Left lung (tissue), 10 donors: Measurements from ENCODE around the gene FGGY. TPM values are rescaled to one million over a fixed set of nuclear protein-coding genes. Genes with fewer than 3 reads are reported as not detected.
A peak's percentile ranks its signal among the peaks of the same experiment; 100 is the strongest.

Experiments
- ATAC-seq: fragments of 200-7000 bp; cut with Tn5 transposase; one replicate; pipeline ENCODE4 v1.9.1; 2020; ENCODE audit warnings: moderate library complexity
- DNase-seq, 4 donors: peaks; one replicate each; pipeline ENCODE4 v3.0.0-alpha.2; 2013 to 2020
- H3K27ac ChIP-seq, 2 donors: fragments of 200-600 bp; sonication (generic) in 1 of 2; one replicate each; pipeline versions ENCODE4 v1.5.0 to v1.8.0; 2020 to 2021
- H3K27me3 ChIP-seq, 2 donors: fragments of 200-600 bp; sonication (generic) in 1 of 2; one replicate each; pipeline versions ENCODE4 v1.5.0 to v1.8.0; 2020 to 2021
- H3K36me3 ChIP-seq, 2 donors: fragments of 200-600 bp; sonication (generic) in 1 of 2; one replicate each; pipeline versions ENCODE4 v1.5.0 to v1.8.0; 2020 to 2021
- H3K4me1 ChIP-seq, 2 donors: fragments of 200-600 bp; one replicate each; pipeline ENCODE4 v1.8.0; 2021
- H3K4me3 ChIP-seq, 2 donors: fragments of 200-600 bp; sonication (generic) in 1 of 2; one replicate each; pipeline versions ENCODE4 v1.5.0 to v1.8.0; 2020 to 2021; ENCODE audit warnings: mild to moderate bottlenecking in 1 of 2
- H3K9me3 ChIP-seq, 2 donors: fragments of 200-600 bp; sonication (generic) in 1 of 2; one replicate each; pipeline versions ENCODE4 v1.5.0 to v1.8.0; 2020 to 2021
- intact Hi-C, 2 donors: fragments of 100-400 bp; cut with DNase I; formaldehyde crosslinking; loops; one replicate each; pipeline versions ENCODE4 v1.11.2 to v1.14.2; 2022
- polyA plus RNA-seq, 6 donors: library from polyadenylated mRNA; unstranded; fragments of 120-200 nt; gene quantifications; one replicate each; pipeline ENCODE4 v1.2.1, GENCODE V29; 2013; ENCODE audit not compliant: insufficient read length in 6 of 6
- total RNA-seq, 2 donors: library from RNA; stranded (reverse); fragmentation: NEBNext Ultra II Directional; extraction: Animal tissue kit (Norgen Biotek cat#: 25700); gene quantifications; one replicate each; pipeline ENCODE4 v1.2.1, GENCODE V29; 2021
- TF ChIP-seq, protein P1 (sequence below), 2 donors: fragments of 200-600 bp; sonication (generic) in 1 of 2; IDR thresholded peaks; one replicate each; pipeline versions ENCODE4 v1.5.0 to v1.8.0; 2021; ENCODE audit warnings: antibody characterized with exemption in 2 of 2
- donor health status: DM: no; HTN: yes; CAD: no.
- donor health status: DM: no; HTN: no; CAD: no.

Gene FGGY
- total and polyA plus RNA-seq, 8 donors, result 13.5 to 22.7 (median 18.4) TPM

GRCh38 chr1:59671066-59671952, 374.4 kb downstream of the FGGY start:
- Histone ChIP-seq H3K36me3 (no peaks in the 10 kb centered on the region), H3K27ac (peak overlapping the region in 1 of 2 donors; percentile 51), H3K4me1 (peaks cover 18 to 61% of the 10 kb centered on the region in 2 donors), H3K9me3 (no peaks in the 10 kb centered on the region), H3K4me3 (no peak overlapping the region), H3K27me3 (no peaks in the 10 kb centered on the region)
- ATAC-seq, result no peak
- TF ChIP-seq, protein P1, sequence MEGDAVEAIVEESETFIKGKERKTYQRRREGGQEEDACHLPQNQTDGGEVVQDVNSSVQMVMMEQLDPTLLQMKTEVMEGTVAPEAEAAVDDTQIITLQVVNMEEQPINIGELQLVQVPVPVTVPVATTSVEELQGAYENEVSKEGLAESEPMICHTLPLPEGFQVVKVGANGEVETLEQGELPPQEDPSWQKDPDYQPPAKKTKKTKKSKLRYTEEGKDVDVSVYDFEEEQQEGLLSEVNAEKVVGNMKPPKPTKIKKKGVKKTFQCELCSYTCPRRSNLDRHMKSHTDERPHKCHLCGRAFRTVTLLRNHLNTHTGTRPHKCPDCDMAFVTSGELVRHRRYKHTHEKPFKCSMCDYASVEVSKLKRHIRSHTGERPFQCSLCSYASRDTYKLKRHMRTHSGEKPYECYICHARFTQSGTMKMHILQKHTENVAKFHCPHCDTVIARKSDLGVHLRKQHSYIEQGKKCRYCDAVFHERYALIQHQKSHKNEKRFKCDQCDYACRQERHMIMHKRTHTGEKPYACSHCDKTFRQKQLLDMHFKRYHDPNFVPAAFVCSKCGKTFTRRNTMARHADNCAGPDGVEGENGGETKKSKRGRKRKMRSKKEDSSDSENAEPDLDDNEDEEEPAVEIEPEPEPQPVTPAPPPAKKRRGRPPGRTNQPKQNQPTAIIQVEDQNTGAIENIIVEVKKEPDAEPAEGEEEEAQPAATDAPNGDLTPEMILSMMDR (IDR thresholded peaks at IDR 0.05), result no peak
- intact Hi-C loops, result no loop called here
- no peak for DNase-seq

DNA sequence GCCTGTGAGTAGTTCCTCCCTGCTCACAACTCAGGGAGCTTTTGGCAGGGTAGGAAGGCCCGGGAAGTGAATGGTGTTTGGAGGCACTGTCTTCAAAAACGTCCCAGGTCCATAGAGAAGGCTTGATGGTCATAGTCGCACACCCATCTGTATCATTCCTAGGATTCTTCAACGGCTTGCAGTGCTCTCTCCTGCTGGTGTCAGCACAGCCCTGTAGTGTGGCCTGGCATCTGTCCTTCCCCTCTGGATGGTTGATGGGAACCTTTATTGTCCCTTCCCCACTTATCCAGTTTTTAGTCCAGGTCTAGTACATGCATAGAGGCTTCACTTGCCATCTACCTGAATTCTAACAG, 375.0 kb downstream of the FGGY start:
- intact Hi-C loops, result no loop called here
- H3K36me3 ChIP-seq, result no peaks in the 10 kb centered on the region
- DNase-seq (no peak), ATAC-seq (no peak)
- TF ChIP-seq, protein P1 (IDR thresholded peaks at IDR 0.05), result no peak
- H3K4me1 ChIP-seq, result peaks cover 18 to 63% of the 10 kb centered on the region in 2 donors
- no peak overlapping the region for H3K4me3 ChIP-seq
- H3K27me3 ChIP-seq, result no peaks in the 10 kb centered on the region
- peak overlapping the region in 1 of 2 donors; percentile 86 for H3K27ac ChIP-seq
- H3K9me3 ChIP-seq, result no peaks in the 10 kb centered on the region

- H3K27ac ChIP-seq, result peak overlapping the region; percentile 84 to 86
- H3K4me3 ChIP-seq, result no peak overlapping the region
- TF ChIP-seq, protein P1 (IDR thresholded peaks at IDR 0.05), result no peak
- peaks cover 18 to 74% of the 10 kb centered on the region in 2 donors for H3K4me1 ChIP-seq
- DNase-seq (peak in 2 of 4 donors; percentile 59 to 78), ATAC-seq (peak; percentile 35)
- intact Hi-C loops, result no loop called here
- no peaks in the 10 kb centered on the region for H3K36me3 ChIP-seq
- H3K9me3 ChIP-seq, result no peaks in the 10 kb centered on the region
- no peaks in the 10 kb centered on the region for H3K27me3 ChIP-seq
Measured at GRCh38 chr1:59672851-59673572, 376.1 kb downstream of the FGGY start.

- TF ChIP-seq, protein P1 (IDR thresholded peaks at IDR 0.05), result no peak
- intact Hi-C loops, result no loop called here
- no peaks in the 10 kb centered on the region for H3K9me3 ChIP-seq
- ATAC-seq, result peak; percentile 87
- H3K27me3 ChIP-seq, result no peaks in the 10 kb centered on the region
- DNase-seq, result peak; percentile 37 to 86 (median 63)
- no peaks in the 10 kb centered on the region for H3K36me3 ChIP-seq
- peak overlapping the region; percentile 84 to 86 for H3K27ac ChIP-seq
- no peak overlapping the region for H3K4me3 ChIP-seq
- peaks cover 24 to 82% of the 10 kb centered on the region in 2 donors for H3K4me1 ChIP-seq
Measured at GRCh38 chr1:59673573-59674450, 376.9 kb downstream of the FGGY start.
